Glutamatergic neuron (in vitro differentiated cells): ENCODE data around the gene YTHDF2. TPM values are rescaled to one million over a fixed set of nuclear protein-coding genes. Genes with fewer than 3 reads are reported as not detected.
A peak's percentile ranks its signal among the peaks of the same experiment; 100 is the strongest.

Experiments
- DNase-seq: peaks from one replicate; pipeline ENCODE4 v3.0.0; 2022
- H3K27ac Mint-ChIP-seq: one replicate; pipeline ENCODE4 v1.8.0; 2020; ENCODE audit warnings: mild to moderate bottlenecking, mixed read lengths, inconsistent platforms; ENCODE audit not compliant: unreplicated experiment
- H3K27me3 Mint-ChIP-seq: one replicate; pipeline ENCODE4 v1.8.0; 2020; ENCODE audit warnings: mild to moderate bottlenecking, moderate library complexity, mixed read lengths, inconsistent platforms; ENCODE audit not compliant: unreplicated experiment
- H3K36me3 Mint-ChIP-seq: one replicate; pipeline ENCODE4 v1.8.0; 2020; ENCODE audit warnings: mild to moderate bottlenecking, mixed read lengths, inconsistent platforms; ENCODE audit not compliant: unreplicated experiment
- H3K4me1 Mint-ChIP-seq: one replicate; pipeline ENCODE4 v1.8.0; 2020; ENCODE audit warnings: mild to moderate bottlenecking, low read depth, mixed read lengths, inconsistent platforms; ENCODE audit not compliant: unreplicated experiment
- H3K4me3 Mint-ChIP-seq: one replicate; pipeline ENCODE4 v1.8.0; 2020; ENCODE audit warnings: mild to moderate bottlenecking, mixed read lengths, inconsistent platforms; ENCODE audit not compliant: unreplicated experiment
- H3K9me3 Mint-ChIP-seq: one replicate; pipeline ENCODE4 v1.8.0; 2020; ENCODE audit warnings: mild to moderate bottlenecking, moderate library complexity, mixed read lengths, inconsistent platforms; ENCODE audit not compliant: unreplicated experiment
- total RNA-seq: library from RNA; stranded (reverse); fragmentation: NEBNext Ultra II Directional; extraction: Animal tissue kit (Norgen Biotek cat#: 25700); gene quantifications from one replicate; pipeline ENCODE4 v1.2.1, GENCODE V29; 2021; ENCODE audit not compliant: unreplicated experiment
- TF ChIP-seq, protein P1 (sequence below): fragments of 200-600 bp; sonication (generic); IDR thresholded peaks from one replicate; pipeline ENCODE4 v1.5.0; 2021; ENCODE audit not compliant: partially characterized antibody, unreplicated experiment

Gene YTHDF2
- total RNA-seq, 1 donor from 2014 or later = 130 TPM

DNA sequence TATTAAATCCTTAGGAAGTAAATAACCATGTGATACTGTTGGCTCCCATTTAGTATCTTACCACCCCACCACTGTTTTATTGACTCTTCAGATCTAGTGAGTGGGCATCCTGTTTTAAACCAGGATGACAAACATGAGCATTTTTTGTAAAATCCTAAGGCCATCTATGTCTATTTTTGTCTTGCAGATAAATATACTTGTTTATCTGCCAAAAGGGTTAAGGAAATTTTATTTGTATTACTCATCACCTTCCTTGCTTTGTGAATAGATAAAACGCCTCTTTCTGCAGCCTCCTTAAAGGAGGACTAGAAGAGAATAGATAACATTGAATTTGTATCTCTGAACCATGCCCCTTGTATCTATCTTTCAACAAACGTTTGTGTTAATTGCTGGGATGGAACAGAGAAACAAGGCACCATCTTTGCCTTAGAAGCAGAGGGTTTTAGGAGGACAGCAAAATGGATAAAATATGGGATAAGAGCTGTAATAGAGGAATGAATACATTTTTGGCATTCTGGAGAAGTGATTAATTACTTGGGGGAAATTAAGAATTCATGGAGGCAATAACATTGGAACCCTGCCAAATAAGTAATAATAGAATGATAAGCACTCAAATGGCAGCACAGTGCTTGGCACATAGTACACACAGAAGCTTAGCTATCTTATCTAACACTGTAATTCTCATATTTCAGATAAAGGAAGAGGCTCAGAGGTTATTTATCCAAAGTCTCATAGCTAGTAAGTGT, 14.7 kb downstream of the YTHDF2 start:
- no peaks in the 10 kb centered on the region for H3K27me3 Mint-ChIP-seq
- DNase-seq = no peak
- peaks cover 2% of the 10 kb centered on the region for H3K9me3 Mint-ChIP-seq
- H3K27ac Mint-ChIP-seq = no peak overlapping the region
- no peaks in the 10 kb centered on the region for H3K36me3 Mint-ChIP-seq
- TF ChIP-seq, protein P1, sequence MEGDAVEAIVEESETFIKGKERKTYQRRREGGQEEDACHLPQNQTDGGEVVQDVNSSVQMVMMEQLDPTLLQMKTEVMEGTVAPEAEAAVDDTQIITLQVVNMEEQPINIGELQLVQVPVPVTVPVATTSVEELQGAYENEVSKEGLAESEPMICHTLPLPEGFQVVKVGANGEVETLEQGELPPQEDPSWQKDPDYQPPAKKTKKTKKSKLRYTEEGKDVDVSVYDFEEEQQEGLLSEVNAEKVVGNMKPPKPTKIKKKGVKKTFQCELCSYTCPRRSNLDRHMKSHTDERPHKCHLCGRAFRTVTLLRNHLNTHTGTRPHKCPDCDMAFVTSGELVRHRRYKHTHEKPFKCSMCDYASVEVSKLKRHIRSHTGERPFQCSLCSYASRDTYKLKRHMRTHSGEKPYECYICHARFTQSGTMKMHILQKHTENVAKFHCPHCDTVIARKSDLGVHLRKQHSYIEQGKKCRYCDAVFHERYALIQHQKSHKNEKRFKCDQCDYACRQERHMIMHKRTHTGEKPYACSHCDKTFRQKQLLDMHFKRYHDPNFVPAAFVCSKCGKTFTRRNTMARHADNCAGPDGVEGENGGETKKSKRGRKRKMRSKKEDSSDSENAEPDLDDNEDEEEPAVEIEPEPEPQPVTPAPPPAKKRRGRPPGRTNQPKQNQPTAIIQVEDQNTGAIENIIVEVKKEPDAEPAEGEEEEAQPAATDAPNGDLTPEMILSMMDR = no peak
- peak overlapping the region; percentile 40 for H3K4me3 Mint-ChIP-seq
- peaks cover 15% of the 10 kb centered on the region for H3K4me1 Mint-ChIP-seq

GRCh38 chr1:28755701-28756100, 19.0 kb downstream of the YTHDF2 start:
- DNase-seq = no peak
- H3K4me3 Mint-ChIP-seq = no peak overlapping the region
- peaks cover 8% of the 10 kb centered on the region for H3K4me1 Mint-ChIP-seq
- no peak overlapping the region for H3K27ac Mint-ChIP-seq
- H3K9me3 Mint-ChIP-seq = peaks cover 2% of the 10 kb centered on the region
- H3K36me3 Mint-ChIP-seq = no peaks in the 10 kb centered on the region
- TF ChIP-seq, protein P1 = no peak
- H3K27me3 Mint-ChIP-seq = peaks cover 2% of the 10 kb centered on the region

GRCh38 chr1:28756846-28757245, 20.1 kb downstream of the YTHDF2 start:
- Mint-ChIP-seq H3K36me3 (no peaks in the 10 kb centered on the region), H3K9me3 (no peaks in the 10 kb centered on the region), H3K4me3 (peak overlapping the region; percentile 22), H3K27ac (no peak overlapping the region), H3K27me3 (peaks cover 2% of the 10 kb centered on the region), H3K4me1 (peaks cover 5% of the 10 kb centered on the region)
- TF ChIP-seq, protein P1 = no peak
- DNase-seq = no peak

GRCh38 chr1:28758420-28758819, 21.7 kb downstream of the YTHDF2 start:
- H3K27me3 Mint-ChIP-seq = peaks cover 2% of the 10 kb centered on the region
- peaks cover 4% of the 10 kb centered on the region for H3K4me1 Mint-ChIP-seq
- H3K9me3 Mint-ChIP-seq = no peaks in the 10 kb centered on the region
- no peak overlapping the region for H3K27ac Mint-ChIP-seq
- no peak for DNase-seq
- no peak overlapping the region for H3K4me3 Mint-ChIP-seq
- no peaks in the 10 kb centered on the region for H3K36me3 Mint-ChIP-seq
- TF ChIP-seq, protein P1 = no peak

DNA sequence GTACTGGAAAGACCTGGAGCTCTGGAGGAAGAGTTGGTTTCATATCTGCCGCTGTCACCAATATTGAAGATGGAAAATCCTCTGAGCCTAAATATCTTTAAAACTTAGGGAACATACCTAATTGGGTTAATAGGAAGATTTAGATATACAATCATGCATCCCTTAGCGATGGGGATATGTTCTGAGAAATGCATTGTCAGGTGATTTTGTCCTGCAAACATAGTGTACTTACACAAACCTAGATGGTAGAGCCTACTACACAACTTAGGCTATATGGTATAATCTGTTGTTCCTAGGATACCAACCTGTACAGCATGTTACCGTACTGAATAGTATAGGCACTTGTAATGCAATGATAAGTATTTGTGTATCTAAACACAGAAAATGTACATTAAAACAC, 22.5 kb downstream of the YTHDF2 start:
- no peak for DNase-seq
- Mint-ChIP-seq H3K4me3 (no peak overlapping the region), H3K27me3 (peaks cover 2% of the 10 kb centered on the region), H3K36me3 (no peaks in the 10 kb centered on the region), H3K4me1 (peaks cover 3% of the 10 kb centered on the region), H3K9me3 (no peaks in the 10 kb centered on the region), H3K27ac (no peak overlapping the region)
- TF ChIP-seq, protein P1 = no peak
